DLD1 (cell line): Measurements from ENCODE around the gene UBE2Z.
"Not testable (repeated sequence)": the region's sequence is repeated elsewhere in the genome, so short reads cannot be mapped to it uniquely, and the experiment has no call there.

Experiments used
- in situ Hi-C: cut with HindIII; loops from 2 replicates; pipeline ENCODE4 v1.10.0; 2017; ENCODE audit warnings: low sequenced_read_pairs

The UBE2Z gene

DNA sequence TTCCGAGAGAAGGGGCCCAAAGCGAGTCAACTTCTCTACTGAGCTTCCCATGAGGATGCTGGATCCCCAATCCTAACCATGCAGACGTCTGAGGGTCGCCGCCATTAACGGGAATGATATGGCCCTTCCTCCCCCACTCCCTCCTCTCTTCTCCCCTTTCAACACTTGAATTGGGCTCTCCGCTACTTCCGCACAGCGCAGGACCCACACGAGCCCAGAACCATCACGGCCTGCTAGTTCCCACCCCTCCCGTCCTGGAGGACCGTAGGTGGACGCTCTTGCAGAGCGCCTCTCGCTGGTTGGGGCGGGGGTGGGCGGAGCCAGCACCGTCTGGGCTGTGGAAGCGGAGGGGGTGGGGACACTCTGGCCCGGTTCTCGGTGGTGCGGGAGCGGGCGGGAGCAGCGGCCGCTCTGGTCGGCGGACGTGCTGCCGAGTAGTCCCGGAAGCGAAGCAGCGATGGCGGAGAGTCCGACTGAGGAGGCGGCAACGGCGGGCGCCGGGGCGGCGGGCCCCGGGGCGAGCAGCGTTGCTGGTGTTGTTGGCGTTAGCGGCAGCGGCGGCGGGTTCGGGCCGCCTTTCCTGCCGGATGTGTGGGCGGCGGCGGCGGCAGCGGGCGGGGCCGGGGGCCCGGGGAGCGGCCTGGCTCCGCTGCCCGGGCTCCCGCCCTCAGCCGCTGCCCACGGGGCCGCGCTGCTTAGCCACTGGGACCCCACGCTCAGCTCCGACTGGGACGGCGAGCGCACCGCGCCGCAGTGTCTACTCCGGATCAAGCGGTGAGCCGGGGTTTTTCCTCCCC lies at the start of gene UBE2Z:
TSS of gene UBE2Z (plus strand) at position 361 of the 797 bp plus-strand sequence. CDS start at position 458, 97 bp downstream.
- in situ Hi-C loops, result no loop called here

GRCh38 chr17:48860034-48860433 lies 48.2 kb upstream of the UBE2Z start:
- in situ Hi-C loops, result no loop called here

GRCh38 chr17:48860456-48860855 lies 47.8 kb upstream of the UBE2Z start:
- in situ Hi-C loops, result no loop called here

- in situ Hi-C loops, result no loop called here
Measured at GRCh38 chr17:48868916-48869500, 39.2 kb upstream of the UBE2Z start.

- in situ Hi-C loops, result no loop called here
Measured at GRCh38 chr17:48869821-48870318, 38.3 kb upstream of the UBE2Z start.

- in situ Hi-C loops, result no loop called here
Measured at GRCh38 chr17:48871035-48871550, 37.1 kb upstream of the UBE2Z start.

GRCh38 chr17:48871551-48872351 lies 36.5 kb upstream of the UBE2Z start:
- in situ Hi-C loops, result no loop called here

- in situ Hi-C loops, result not testable (repeated sequence)
Measured at GRCh38 chr17:48872409-48872808, 35.8 kb upstream of the UBE2Z start.

DNA sequence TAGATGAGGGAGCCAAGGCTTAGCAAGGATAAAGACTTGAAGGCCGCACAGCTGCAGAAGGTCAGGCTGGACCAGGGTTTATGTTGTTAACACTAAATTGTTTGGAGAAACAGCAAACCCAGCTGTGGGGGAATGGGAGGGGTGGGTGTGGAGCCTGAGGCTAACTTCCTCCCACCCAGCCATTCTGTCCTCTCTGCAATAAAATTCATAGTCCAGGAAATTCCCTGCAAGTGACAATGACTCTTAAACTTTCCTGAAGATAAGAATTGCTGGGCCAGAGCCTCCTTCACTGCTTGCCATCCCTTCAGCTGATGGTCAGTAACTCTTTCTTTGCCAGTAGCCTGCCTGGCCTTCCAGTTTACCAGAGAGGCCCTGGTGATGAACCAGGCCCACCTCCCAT lies 35.0 kb upstream of the UBE2Z start:
- in situ Hi-C loops, result no loop called here

DNA sequence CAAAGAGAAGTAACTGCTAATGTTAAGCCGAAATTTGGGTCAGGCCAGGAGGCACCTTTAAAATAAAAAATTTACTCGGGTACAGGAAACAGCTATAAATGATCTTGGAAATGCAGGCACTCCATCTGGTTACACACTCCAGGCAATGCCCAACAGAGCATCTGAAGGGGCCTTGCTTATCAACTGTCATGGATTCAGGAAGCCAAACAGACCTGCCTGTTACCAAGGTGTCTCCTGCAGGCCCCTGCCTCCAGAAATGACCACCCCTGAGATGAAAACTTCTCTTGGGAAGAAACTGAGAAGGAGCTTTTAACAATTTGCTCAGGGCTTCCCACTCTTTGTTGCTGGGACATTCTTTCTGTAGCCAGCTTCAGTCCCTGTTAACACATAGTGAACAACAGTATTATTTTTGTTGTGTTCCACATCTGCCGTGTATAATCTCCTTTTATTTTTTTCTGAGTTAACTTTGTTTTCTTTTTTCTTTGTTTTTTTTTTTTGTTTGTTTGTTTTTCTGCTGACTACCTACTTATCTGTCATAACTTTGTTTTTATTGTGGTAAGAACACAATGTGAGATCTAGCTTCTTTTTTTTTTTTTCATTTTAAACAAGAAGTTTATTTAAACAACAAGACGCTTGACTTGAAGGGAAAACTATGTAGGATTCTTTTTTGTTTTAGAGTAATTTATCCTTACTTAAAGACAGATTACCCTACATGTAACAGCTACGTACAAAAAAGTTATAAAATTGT lies 34.3 kb upstream of the UBE2Z start:
- in situ Hi-C loops, result no loop called here

GRCh38 chr17:48878920-48879898 lies 29.0 kb upstream of the UBE2Z start:
- in situ Hi-C loops, result no loop called here

- in situ Hi-C loops, result no loop called here
Measured at GRCh38 chr17:48882272-48882671, 25.9 kb upstream of the UBE2Z start.

GRCh38 chr17:48883171-48883570 lies 25.0 kb upstream of the UBE2Z start:
- in situ Hi-C loops, result no loop called here

DNA sequence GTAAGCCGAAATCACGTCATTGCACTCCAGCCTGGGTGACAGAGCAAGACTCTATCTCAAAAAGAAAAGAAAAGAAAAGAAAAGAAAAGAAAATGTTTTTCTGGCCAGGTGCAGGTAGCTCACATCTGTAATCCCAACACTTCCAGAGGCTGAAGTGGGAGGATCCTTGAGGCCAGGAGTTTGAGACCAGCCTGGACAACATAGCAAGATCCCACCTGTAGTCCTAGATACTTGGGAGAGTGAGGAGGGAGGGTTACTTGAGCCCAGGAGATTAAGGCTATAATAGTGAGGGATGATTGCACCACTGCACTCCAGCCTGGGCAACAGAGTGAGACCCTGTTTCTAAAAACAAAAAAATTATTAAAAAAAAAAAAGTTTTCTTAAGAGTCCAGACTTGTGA lies 18.1 kb upstream of the UBE2Z start:
- in situ Hi-C loops, result no loop called here

- in situ Hi-C loops, result no loop called here
Measured at GRCh38 chr17:48892940-48893645, 15.1 kb upstream of the UBE2Z start.

GRCh38 chr17:48893646-48894508 lies 14.3 kb upstream of the UBE2Z start:
- in situ Hi-C loops, result no loop called here

GRCh38 chr17:48894886-48895285 lies 13.3 kb upstream of the UBE2Z start:
- in situ Hi-C loops, result no loop called here

DNA sequence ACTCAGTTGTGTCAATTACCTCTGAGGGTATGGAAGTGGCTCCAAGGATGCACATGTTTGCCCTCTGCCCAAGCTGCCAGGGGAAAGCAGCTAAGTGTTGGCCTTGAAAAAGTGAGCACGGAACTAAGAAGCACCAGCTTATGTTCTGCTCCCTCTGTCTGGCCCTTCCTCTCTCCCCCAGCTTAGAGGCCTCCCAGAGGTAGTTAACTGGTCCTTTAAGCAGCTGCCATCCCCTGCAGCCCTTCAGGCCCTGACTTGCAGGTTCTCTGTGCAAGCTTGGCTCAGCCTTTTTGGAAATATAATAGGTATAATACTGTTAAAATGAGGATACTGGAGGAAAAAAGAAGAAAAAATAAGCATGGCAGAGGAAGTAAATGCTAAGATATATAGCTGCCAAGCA lies 7.0 kb upstream of the UBE2Z start:
- in situ Hi-C loops, result no loop called here
